Endothelial cell of umbilical vein (primary cell): ENCODE measurements around the gene CACNA2D1. TPM values are rescaled to one million over a fixed set of nuclear protein-coding genes. Genes with fewer than 3 reads are reported as not detected.

Experiments used
- BruUV-seq: library from RNA; stranded (reverse); fragments of 400-500 nt; replicated peaks from 2 replicates; lab custom pipeline; 2021; lab: Mats Ljungman, UMichigan
- CTCF ChIA-PET: fragments of 300-600, 350-600 bp; sonication (Branson Sonifier 250); formaldehyde crosslinking; loops from one replicate; lab custom pipeline; 2021; ENCODE audit warnings: antibody characterized with exemption, inconsistent platforms; lab: Charles Lee
- POLR2A ChIA-PET: fragments of 300-600, 350-600 bp; sonication (Branson Sonifier 250); formaldehyde crosslinking; loops from one replicate; lab custom pipeline; 2021; ENCODE audit warnings: antibody characterized with exemption, inconsistent platforms; lab: Charles Lee
- DNase-seq: peaks from one replicate; pipeline ENCODE4 v3.0.0-alpha.2; 2011; ENCODE audit warnings: low read depth, low spot score
- FAIRE-seq: peaks from 2 replicates; lab custom pipeline; 2011; peaks lifted over from hg19 to GRCh38; lab: Jason Lieb, UNC
- H2AFZ ChIP-seq: 2 replicates; pipeline ENCODE4 v1.6.0; 2012; ENCODE audit warnings: low read depth, low read length, control low read depth, inconsistent platforms
- H3K27ac ChIP-seq: 2 replicates; pipeline ENCODE4 v1.5.1; 2011; ENCODE audit warnings: low read depth, mild to moderate bottlenecking, control low read depth, low read length, moderate library complexity; ENCODE audit not compliant: insufficient read depth
- H3K27me3 ChIP-seq, 2 experiments: 2 replicates each; pipeline versions ENCODE4 v1.6.0 to v1.6.1; 2011; ENCODE audit warnings: low read length in 2 of 2, mixed read lengths in 1 of 2; ENCODE audit not compliant: control insufficient read depth in 2 of 2, insufficient read depth in 2 of 2
- H3K36me3 ChIP-seq, 2 experiments: 2 replicates in 1 of 2; 3 replicates in 1 of 2; pipeline ENCODE4 v1.5.1; 2011; ENCODE audit warnings: low read length in 2 of 2, mild to moderate bottlenecking in 1 of 2, moderate library complexity in 1 of 2; ENCODE audit not compliant: control insufficient read depth in 2 of 2, insufficient read depth in 2 of 2; ENCODE audit errors: extremely low read depth in 1 of 2
- H3K4me1 ChIP-seq: 3 replicates; pipeline ENCODE4 v1.5.1; 2011; ENCODE audit warnings: mild to moderate bottlenecking, low read length; ENCODE audit not compliant: control insufficient read depth, insufficient read depth; ENCODE audit errors: extremely low read depth
- H3K4me2 ChIP-seq: 2 replicates; pipeline ENCODE4 v1.6.1; 2011; ENCODE audit warnings: low read length, control low read depth, mixed read lengths; ENCODE audit not compliant: insufficient read depth
- H3K4me3 ChIP-seq, 3 experiments: fragments of 200-600 bp in 1 of 3; sonication (generic), shearing (Covaris generic) in 1 of 3; replicated peaks in 1 of 3; 2 replicates each; pipeline ENCODE4 v1.5.1; 2011 to 2016; ENCODE audit warnings: control low read depth in 3 of 3, low read length in 3 of 3, mild to moderate bottlenecking in 2 of 3, inconsistent platforms in 1 of 3, low read depth in 1 of 3, moderate library complexity in 1 of 3; ENCODE audit not compliant: insufficient read depth in 1 of 3
- H3K79me2 ChIP-seq: 2 replicates; pipeline ENCODE4 v1.6.0; 2012; ENCODE audit warnings: low read length, inconsistent platforms; ENCODE audit not compliant: control insufficient read depth, insufficient read depth
- H3K9ac ChIP-seq: replicated peaks from 2 replicates; pipeline ENCODE3; 2011; ENCODE audit warnings: low read length, control low read depth; ENCODE audit not compliant: insufficient read depth; ENCODE audit errors: extremely low read depth
- H3K9me1 ChIP-seq: replicated peaks from 3 replicates; pipeline ENCODE4 v1.6.0; 2011; ENCODE audit warnings: mild to moderate bottlenecking, low read length; ENCODE audit not compliant: control insufficient read depth, insufficient read depth; ENCODE audit errors: extremely low read depth
- H3K9me3 ChIP-seq: replicated peaks from 2 replicates; pipeline ENCODE4 v1.5.1; 2012; ENCODE audit warnings: low read length, inconsistent platforms; ENCODE audit not compliant: control insufficient read depth, insufficient read depth
- H4K20me1 ChIP-seq: replicated peaks from 2 replicates; pipeline ENCODE3; 2011; ENCODE audit warnings: mild to moderate bottlenecking, low read length; ENCODE audit not compliant: control insufficient read depth, insufficient read depth; ENCODE audit errors: extremely low read depth
- EZH2 ChIP-seq: IDR thresholded peaks from 2 replicates; pipeline ENCODE4 v1.6.1; 2012; ENCODE audit warnings: borderline replicate concordance, low read depth, mild to moderate bottlenecking, moderate library complexity, low read length, inconsistent platforms; ENCODE audit not compliant: severe bottlenecking
- FOS ChIP-seq: IDR thresholded peaks from 2 replicates; pipeline ENCODE4 v1.6.1; 2011; ENCODE audit warnings: mild to moderate bottlenecking, low read length, moderate library complexity, borderline replicate concordance; ENCODE audit not compliant: insufficient read depth
- GATA2 ChIP-seq: IDR thresholded peaks from 2 replicates; pipeline ENCODE4 v1.7.0; 2011; ENCODE audit warnings: low read depth, mild to moderate bottlenecking, moderate library complexity, mixed read lengths, low read length; ENCODE audit not compliant: insufficient read length, insufficient read depth
- MAX ChIP-seq: IDR thresholded peaks from 2 replicates; pipeline ENCODE4 v1.6.1; 2011; ENCODE audit not compliant: insufficient read depth, insufficient read length
- POLR2A ChIP-seq: IDR thresholded peaks from 2 replicates; pipeline ENCODE4 v1.6.1; 2012; ENCODE audit warnings: low read depth, mild to moderate bottlenecking, control low read depth, low read length
- POLR2AphosphoS5 ChIP-seq: IDR thresholded peaks from 2 replicates; pipeline ENCODE4 v1.6.1; 2012; ENCODE audit warnings: low read depth, mild to moderate bottlenecking, control low read depth, low read length, moderate library complexity; ENCODE audit not compliant: insufficient read depth
- dilution Hi-C: fragments of 300-500 bp; cut with MboI; formaldehyde crosslinking; loops from one replicate; pipeline ENCODE4 v1.15.0; 2019; ENCODE audit warnings: low sequenced_read_pairs; ENCODE audit not compliant: extremely low pct_ligation_motif_present
- intact Hi-C: fragments of 100-400 bp; cut with micrococcal nuclease; formaldehyde crosslinking; loops from one replicate; pipeline ENCODE4 v1.10.0; 2022
- polyA plus RNA-seq, 4 experiments: library from polyadenylated mRNA; depleted of rRNA in 3 of 4; stranded (reverse) in 3 of 4; unstranded in 1 of 4; fragments of >200 nt; gene quantifications; 2 replicates each; pipeline versions ENCODE4 v1.2.1 to v1.2.3, GENCODE V29; 2011 to 2012; ENCODE audit warnings: missing spikeins in 1 of 4
- total RNA-seq: library from RNA; stranded (reverse); gene quantifications from 2 replicates; pipeline ENCODE4 v1.2.3, GENCODE V29; 2021
- TF ChIP-seq, protein P1 (sequence below), 2 donors: IDR thresholded peaks; 1 replicate in 1 of 2; 2 replicates in 1 of 2; pipeline ENCODE4 v1.5.1; 2011; ENCODE audit warnings: low read length in 2 of 2, mild to moderate bottlenecking in 2 of 2, moderate library complexity in 2 of 2, control low read depth in 1 of 2, inconsistent platforms in 1 of 2, low read depth in 1 of 2; ENCODE audit not compliant: insufficient read depth in 1 of 2; ENCODE audit errors: extremely low read depth in 1 of 2

The CACNA2D1 gene
- total and polyA plus RNA-seq, 2 donors (not counting 3 experiments of a cell fraction or from before 2014, with no cell fraction given): 4.1 to 38.6 TPM

GRCh38 chr7:82211333-82211732 is 232.2 kb downstream of the CACNA2D1 start:
- no TSS peak for BruUV-seq
- dilution Hi-C loops: no loop called here

More at GRCh38 chr7:82211333-82211732, 232.2 kb downstream of the CACNA2D1 start:
- Histone ChIP-seq H4K20me1 (no peaks in the 10 kb centered on the region), H3K4me2 (no peak overlapping the region), H3K9ac (no peak overlapping the region), H3K9me1 (no peaks in the 10 kb centered on the region), H3K36me3 (no peaks in the 10 kb centered on the region), H3K4me1 (no peaks in the 10 kb centered on the region), H3K79me2 (no peaks in the 10 kb centered on the region), H3K27me3 (no peaks in the 10 kb centered on the region), H2AFZ (no peak overlapping the region), H3K4me3 (no peak overlapping the region), H3K9me3 (no peaks in the 10 kb centered on the region), H3K27ac (no peak overlapping the region)
- TF ChIP-seq POLR2AphosphoS5 (no peak), POLR2A (no peak), GATA2 (no peak), FOS (no peak), EZH2 (no peak), MAX (no peak)
- TF ChIP-seq, protein P1, sequence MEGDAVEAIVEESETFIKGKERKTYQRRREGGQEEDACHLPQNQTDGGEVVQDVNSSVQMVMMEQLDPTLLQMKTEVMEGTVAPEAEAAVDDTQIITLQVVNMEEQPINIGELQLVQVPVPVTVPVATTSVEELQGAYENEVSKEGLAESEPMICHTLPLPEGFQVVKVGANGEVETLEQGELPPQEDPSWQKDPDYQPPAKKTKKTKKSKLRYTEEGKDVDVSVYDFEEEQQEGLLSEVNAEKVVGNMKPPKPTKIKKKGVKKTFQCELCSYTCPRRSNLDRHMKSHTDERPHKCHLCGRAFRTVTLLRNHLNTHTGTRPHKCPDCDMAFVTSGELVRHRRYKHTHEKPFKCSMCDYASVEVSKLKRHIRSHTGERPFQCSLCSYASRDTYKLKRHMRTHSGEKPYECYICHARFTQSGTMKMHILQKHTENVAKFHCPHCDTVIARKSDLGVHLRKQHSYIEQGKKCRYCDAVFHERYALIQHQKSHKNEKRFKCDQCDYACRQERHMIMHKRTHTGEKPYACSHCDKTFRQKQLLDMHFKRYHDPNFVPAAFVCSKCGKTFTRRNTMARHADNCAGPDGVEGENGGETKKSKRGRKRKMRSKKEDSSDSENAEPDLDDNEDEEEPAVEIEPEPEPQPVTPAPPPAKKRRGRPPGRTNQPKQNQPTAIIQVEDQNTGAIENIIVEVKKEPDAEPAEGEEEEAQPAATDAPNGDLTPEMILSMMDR (IDR thresholded peaks at IDR 0.05; ENCODE audit: extremely low read depth in 1 of 2, insufficient read depth in 1 of 2, low read depth in 1 of 2, low read length in 2 of 2): no peak
- no peak for FAIRE-seq
- no peak for DNase-seq
- CTCF ChIA-PET: interaction anchor here (1.1 kb wide), 1 partner anchor 50 kb away, joined by 4 read pairs; no protein-coding TSS in a partner anchor
- POLR2A ChIA-PET: no interaction called here
- intact Hi-C loops: no loop called here
